Gastroesophageal sphincter (tissue), 4 donors: Measurements from ENCODE around the gene DMRTB1. TPM values are rescaled to one million over a fixed set of nuclear protein-coding genes. Genes with fewer than 3 reads are reported as not detected.

Source experiments
- ATAC-seq: fragments of 150-250 bp; one replicate; pipeline ENCODE4 v1.9.1; 2016; ENCODE audit warnings: mild to moderate bottlenecking, moderate library complexity
- H3K27ac ChIP-seq, 4 donors: fragments of 200-600 bp; sonication (generic) in 3 of 4; 1 replicate in 3 of 4; 2 replicates in 1 of 4; pipeline ENCODE4 v1.5.1; 2016 to 2019
- H3K27me3 ChIP-seq: fragments of 200-600 bp; sonication (generic); one replicate; pipeline ENCODE4 v1.5.1; 2019
- H3K36me3 ChIP-seq, 2 donors: fragments of 200-600 bp; sonication (generic); one replicate each; pipeline ENCODE4 v1.5.1; 2019; ENCODE audit warnings: control low read depth in 1 of 2
- H3K4me1 ChIP-seq, 3 donors: fragments of 200-600 bp; sonication (generic); 1 replicate in 2 of 3; 2 replicates in 1 of 3; pipeline ENCODE4 v1.5.1; 2016 to 2019; ENCODE audit warnings: control low read depth in 2 of 3
- H3K4me3 ChIP-seq, 2 donors: fragments of 200-600 bp; sonication (generic); one replicate each; pipeline ENCODE4 v1.5.1; 2019; ENCODE audit warnings: mild to moderate bottlenecking in 1 of 2, moderate library complexity in 1 of 2
- H3K9me3 ChIP-seq, 3 donors: fragments of 200-600 bp; sonication (generic); one replicate each; pipeline ENCODE4 v1.5.1; 2017 to 2019; ENCODE audit warnings: control low read depth in 2 of 3
- CTCF ChIP-seq, 4 experiments: fragments of 200-600 bp in 2 of 4; fragments of 450-650 bp in 2 of 4; sonication (generic) in 1 of 4; IDR thresholded peaks; one replicate each; pipeline ENCODE4 v1.5.1; 2017 to 2019; ENCODE audit warnings: antibody characterized with exemption in 4 of 4, mild to moderate bottlenecking in 2 of 4, moderate library complexity in 2 of 4
- EP300 ChIP-seq: sonication (generic); formaldehyde crosslinking; IDR thresholded peaks from one replicate; pipeline ENCODE4 v1.6.1; 2017; ENCODE audit warnings: antibody characterized with exemption, mild to moderate bottlenecking
- POLR2A ChIP-seq, 2 donors: fragments of 450-650 bp; IDR thresholded peaks; one replicate each; pipeline ENCODE4 v1.6.1; 2017; ENCODE audit warnings: antibody characterized with exemption in 2 of 2, mild to moderate bottlenecking in 2 of 2, moderate library complexity in 1 of 2
- POLR2AphosphoS5 ChIP-seq: sonication (generic); formaldehyde crosslinking; IDR thresholded peaks from one replicate; pipeline ENCODE4 v1.6.1; 2017; ENCODE audit warnings: antibody characterized with exemption
- WGBS, 2 donors: methylation state at CpG; one replicate each; pipeline ENCODE4 v1.1.5; 2018; ENCODE audit warnings: low coverage in 1 of 2; 5-methylcytosine and 5-hydroxymethylcytosine counted together
- total RNA-seq, 4 donors: library from RNA; depleted of rRNA; stranded (reverse); fragments of >200 nt; gene quantifications; one replicate each; pipeline ENCODE4 v1.1.0, GENCODE V29; 2016

The DMRTB1 gene
- total RNA-seq, 4 donors from 2014 or later: not detected

- no peak for ATAC-seq
- H3K4me3 ChIP-seq: no peak overlapping the region
- H3K4me1 ChIP-seq: no peaks in the 10 kb centered on the region
- no peak for TF ChIP-seq POLR2AphosphoS5
- no peaks in the 10 kb centered on the region for H3K9me3 ChIP-seq
- peaks cover 15% of the 10 kb centered on the region for H3K27me3 ChIP-seq
- WGBS, 2 donors: 65 to 67% methylated on average over 4 to 6 of the region's 6 CpGs
- no peak overlapping the region for H3K27ac ChIP-seq
- H3K36me3 ChIP-seq: no peaks in the 10 kb centered on the region
Observed at GRCh38 chr1:53455364-53455991, 3.7 kb upstream of the DMRTB1 start.

GRCh38 chr1:53458634-53459033 is 565 bp upstream of the DMRTB1 start:
- Histone ChIP-seq H3K27me3 (peaks cover 14% of the 10 kb centered on the region), H3K9me3 (no peaks in the 10 kb centered on the region), H3K4me1 (no peaks in the 10 kb centered on the region), H3K4me3 (no peak overlapping the region), H3K36me3 (no peaks in the 10 kb centered on the region), H3K27ac (no peak overlapping the region)
- TF ChIP-seq POLR2A (IDR thresholded peaks at IDR 0.05) (no peak), EP300 (no peak), POLR2AphosphoS5 (no peak), CTCF (IDR thresholded peaks at IDR 0.05) (no peak)
- 84 to 100% methylated on average over 2 to 3 of the region's 3 CpGs for WGBS, 2 donors
- ATAC-seq: no peak

- TF ChIP-seq CTCF (IDR thresholded peaks at IDR 0.05): no peak
- no peak for TF ChIP-seq POLR2A (IDR thresholded peaks at IDR 0.05)
- no peak for TF ChIP-seq EP300
- TF ChIP-seq POLR2AphosphoS5: no peak
- H3K4me1 ChIP-seq: no peaks in the 10 kb centered on the region
- 89 to 94% methylated on average over 6 to 23 of the region's 25 CpGs for WGBS, 2 donors
- H3K27me3 ChIP-seq: no peaks in the 10 kb centered on the region
- no peak overlapping the region for H3K27ac ChIP-seq
- H3K9me3 ChIP-seq: no peaks in the 10 kb centered on the region
- H3K36me3 ChIP-seq: no peaks in the 10 kb centered on the region
- no peak for ATAC-seq
- H3K4me3 ChIP-seq: no peak overlapping the region
Observed at GRCh38 chr1:53460211-53460634, 1.0 kb downstream of the DMRTB1 start.

GRCh38 chr1:53460666-53461322 is 1.6 kb downstream of the DMRTB1 start:
- TF ChIP-seq POLR2AphosphoS5 (no peak), EP300 (no peak), POLR2A (IDR thresholded peaks at IDR 0.05) (no peak), CTCF (IDR thresholded peaks at IDR 0.05) (no peak)
- Histone ChIP-seq H3K36me3 (no peaks in the 10 kb centered on the region), H3K27me3 (no peaks in the 10 kb centered on the region), H3K9me3 (no peaks in the 10 kb centered on the region), H3K4me3 (no peak overlapping the region), H3K27ac (no peak overlapping the region), H3K4me1 (no peaks in the 10 kb centered on the region)
- ATAC-seq: no peak
- WGBS, 2 donors: 84 to 95% methylated on average over 4 to 9 of the region's 29 CpGs

- Histone ChIP-seq H3K9me3 (no peaks in the 10 kb centered on the region), H3K4me1 (no peaks in the 10 kb centered on the region), H3K36me3 (no peaks in the 10 kb centered on the region), H3K27ac (no peak overlapping the region), H3K4me3 (no peak overlapping the region), H3K27me3 (no peaks in the 10 kb centered on the region)
- no peak for ATAC-seq
- 89% methylated on average over 9 of the region's 25 CpGs; no CpG with 5 or more reads in 1 of the 2 donors for WGBS, 2 donors
- no peak for TF ChIP-seq EP300
- TF ChIP-seq POLR2AphosphoS5: no peak
- TF ChIP-seq CTCF (IDR thresholded peaks at IDR 0.05): no peak
- TF ChIP-seq POLR2A (IDR thresholded peaks at IDR 0.05): no peak
Observed at GRCh38 chr1:53461323-53462044, 2.3 kb downstream of the DMRTB1 start.
